ENCODE measurements around the gene BIN2.

DNA sequence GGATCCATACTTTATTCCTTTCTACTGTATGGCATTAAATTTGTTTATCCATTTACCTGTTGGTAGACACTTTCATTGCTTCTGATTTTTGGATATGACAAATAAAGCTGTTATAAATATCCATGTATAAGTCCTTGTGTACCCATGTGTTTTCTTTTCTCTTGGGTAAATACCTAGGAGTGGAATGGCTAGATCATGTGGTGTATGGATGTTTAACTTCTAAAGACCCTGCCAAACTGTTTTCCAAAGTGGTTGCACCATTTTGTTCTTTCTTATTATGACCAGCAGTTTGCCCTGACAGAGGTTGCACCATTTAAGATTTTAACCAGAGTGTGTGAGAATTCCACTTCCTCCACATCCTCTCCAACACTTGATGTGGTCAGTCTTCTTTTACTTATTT is 91.3 kb downstream of the BIN2 start:
- no peak for TF ChIP-seq POLR2A (IDR thresholded peaks at IDR 0.05; ENCODE audit: low read depth, low read length)
- no peak for TF ChIP-seq MYC (IDR thresholded peaks at IDR 0.05; ENCODE audit: insufficient read depth, insufficient read length, insufficient replicate concordance, low read length, severe bottlenecking)
- TF ChIP-seq CREB1 (IDR thresholded peaks at IDR 0.05; ENCODE audit: low read depth): no peak
- TF ChIP-seq EZH2 (IDR thresholded peaks at IDR 0.05; ENCODE audit: borderline replicate concordance, control insufficient read depth, low read depth, low read length): no peak
- TF ChIP-seq, protein P1, sequence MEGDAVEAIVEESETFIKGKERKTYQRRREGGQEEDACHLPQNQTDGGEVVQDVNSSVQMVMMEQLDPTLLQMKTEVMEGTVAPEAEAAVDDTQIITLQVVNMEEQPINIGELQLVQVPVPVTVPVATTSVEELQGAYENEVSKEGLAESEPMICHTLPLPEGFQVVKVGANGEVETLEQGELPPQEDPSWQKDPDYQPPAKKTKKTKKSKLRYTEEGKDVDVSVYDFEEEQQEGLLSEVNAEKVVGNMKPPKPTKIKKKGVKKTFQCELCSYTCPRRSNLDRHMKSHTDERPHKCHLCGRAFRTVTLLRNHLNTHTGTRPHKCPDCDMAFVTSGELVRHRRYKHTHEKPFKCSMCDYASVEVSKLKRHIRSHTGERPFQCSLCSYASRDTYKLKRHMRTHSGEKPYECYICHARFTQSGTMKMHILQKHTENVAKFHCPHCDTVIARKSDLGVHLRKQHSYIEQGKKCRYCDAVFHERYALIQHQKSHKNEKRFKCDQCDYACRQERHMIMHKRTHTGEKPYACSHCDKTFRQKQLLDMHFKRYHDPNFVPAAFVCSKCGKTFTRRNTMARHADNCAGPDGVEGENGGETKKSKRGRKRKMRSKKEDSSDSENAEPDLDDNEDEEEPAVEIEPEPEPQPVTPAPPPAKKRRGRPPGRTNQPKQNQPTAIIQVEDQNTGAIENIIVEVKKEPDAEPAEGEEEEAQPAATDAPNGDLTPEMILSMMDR (IDR thresholded peaks at IDR 0.05 in 2 of 3, conservative IDR thresholded peaks at IDR 0.05 in 1 of 3; ENCODE audit: control insufficient read depth in 2 of 3, extremely low read depth in 1 of 3, insufficient read depth in 1 of 3, low read depth in 3 of 3, low read length in 3 of 3): no peak
- TF ChIP-seq SMAD1 (IDR thresholded peaks at IDR 0.05; ENCODE audit: low read depth, partially characterized antibody): no peak
- no peak for TF ChIP-seq BCL11A (IDR thresholded peaks at IDR 0.05; ENCODE audit: low read depth, low read length)
- no peak for TF ChIP-seq HCFC1 (IDR thresholded peaks at IDR 0.05; ENCODE audit: low read length)
